Body of pancreas (tissue), 4 donors: ENCODE results near the gene TNRC6B.

Experiments
- CTCF ChIP-seq, 7 experiments: fragments of 450-650 bp in 4 of 7; fragments of 200-600 bp in 3 of 7; sonication (generic) in 3 of 7; IDR thresholded peaks; one replicate each; pipeline ENCODE4 v1.5.1; 2016 to 2019; ENCODE audit warnings: antibody characterized with exemption in 7 of 7
- POLR2A ChIP-seq, 3 donors: fragments of 450-650 bp; IDR thresholded peaks; one replicate each; pipeline ENCODE4 v1.6.1; 2016; ENCODE audit warnings: antibody characterized with exemption in 3 of 3, mild to moderate bottlenecking in 2 of 3

- TF ChIP-seq CTCF (IDR thresholded peaks at IDR 0.05) (no peak), POLR2A (IDR thresholded peaks at IDR 0.05) (no peak)
These were observed 2.0 kb upstream of the TNRC6B start for GRCh38 chr22:40175611-40176244.
